ENCODE data around the gene CACNB3.
"Not testable (repeated sequence)": the region's sequence is repeated elsewhere in the genome, so short reads cannot be mapped to it uniquely, and the experiment has no call there.

DNA sequence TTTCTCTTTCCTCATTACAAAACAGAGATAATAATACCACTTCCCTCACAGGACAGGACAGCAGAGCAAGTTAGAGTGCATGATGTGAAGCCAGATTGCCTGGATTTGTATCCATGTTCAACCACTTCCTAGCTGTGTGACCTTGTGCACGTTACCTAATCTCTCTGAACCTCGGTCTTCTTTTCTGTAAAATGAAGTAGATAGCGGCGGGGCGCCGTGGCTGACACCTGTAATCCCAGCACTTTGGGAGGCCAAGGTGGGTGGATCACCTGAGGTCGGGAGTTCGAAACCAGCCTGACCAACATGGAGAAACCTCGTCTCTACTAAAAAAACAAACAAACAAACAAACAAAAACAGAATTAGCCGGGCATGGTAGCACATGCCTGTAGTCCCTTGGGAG lies 36.6 kb downstream of the CACNB3 start:
- TF ChIP-seq CEBPB (tag; IDR thresholded peaks at IDR 0.05); GTF2E2 (tag; IDR thresholded peaks at IDR 0.05); EP300 (IDR thresholded peaks at IDR 0.05; ENCODE audit: low read length); POLR2AphosphoS5 (IDR thresholded peaks at IDR 0.05; ENCODE audit: control insufficient read depth, insufficient read depth, low read depth, low read length); POLR2A (conservative IDR thresholded peaks at IDR 0.05); ZC3H8 (IDR thresholded peaks at IDR 0.05); FOXM1 (IDR thresholded peaks at IDR 0.05; ENCODE audit: low read depth); FOXM1 (CRISPR knock-in tag; IDR thresholded peaks at IDR 0.05; ENCODE audit: low read depth); HDAC6 (IDR thresholded peaks at IDR 0.05; ENCODE audit: low read depth, low read length); RFX7 (CRISPR knock-in tag; IDR thresholded peaks at IDR 0.05): not testable (repeated sequence)
- TF ChIP-seq, protein P1, sequence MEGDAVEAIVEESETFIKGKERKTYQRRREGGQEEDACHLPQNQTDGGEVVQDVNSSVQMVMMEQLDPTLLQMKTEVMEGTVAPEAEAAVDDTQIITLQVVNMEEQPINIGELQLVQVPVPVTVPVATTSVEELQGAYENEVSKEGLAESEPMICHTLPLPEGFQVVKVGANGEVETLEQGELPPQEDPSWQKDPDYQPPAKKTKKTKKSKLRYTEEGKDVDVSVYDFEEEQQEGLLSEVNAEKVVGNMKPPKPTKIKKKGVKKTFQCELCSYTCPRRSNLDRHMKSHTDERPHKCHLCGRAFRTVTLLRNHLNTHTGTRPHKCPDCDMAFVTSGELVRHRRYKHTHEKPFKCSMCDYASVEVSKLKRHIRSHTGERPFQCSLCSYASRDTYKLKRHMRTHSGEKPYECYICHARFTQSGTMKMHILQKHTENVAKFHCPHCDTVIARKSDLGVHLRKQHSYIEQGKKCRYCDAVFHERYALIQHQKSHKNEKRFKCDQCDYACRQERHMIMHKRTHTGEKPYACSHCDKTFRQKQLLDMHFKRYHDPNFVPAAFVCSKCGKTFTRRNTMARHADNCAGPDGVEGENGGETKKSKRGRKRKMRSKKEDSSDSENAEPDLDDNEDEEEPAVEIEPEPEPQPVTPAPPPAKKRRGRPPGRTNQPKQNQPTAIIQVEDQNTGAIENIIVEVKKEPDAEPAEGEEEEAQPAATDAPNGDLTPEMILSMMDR (IDR thresholded peaks at IDR 0.05 in 2 of 3, conservative IDR thresholded peaks at IDR 0.05 in 1 of 3; ENCODE audit: insufficient read depth in 2 of 3, low read depth in 1 of 3, low read length in 3 of 3): not testable (repeated sequence)
